HepG2 (cell line): ENCODE results near the gene VPREB3. TPM values are rescaled to one million over a fixed set of nuclear protein-coding genes. Genes with fewer than 3 reads are reported as not detected.

Experiments used
- ZFAT ChIP-seq: sonication (generic); formaldehyde crosslinking; conservative IDR thresholded peaks from 2 replicates; pipeline ENCODE4 v1.8.1; 2023; ENCODE audit warnings: missing genetic modification reagents, inconsistent platforms
- polyA plus RNA-seq, 8 experiments: library from polyadenylated mRNA; depleted of rRNA in 3 of 8; stranded (reverse) in 7 of 8; unstranded in 1 of 8; fragments of >200 nt; fragmentation: Illumina TruSeq in 4 of 8; extraction: Trizol in 4 of 8; gene quantifications; 2 replicates each; pipeline versions ENCODE4 v1.2.1 to v1.2.3, GENCODE V29; 2011 to 2016; ENCODE audit warnings: low read depth in 4 of 8, missing spikeins in 1 of 8, mixed read lengths in 1 of 8; ENCODE audit not compliant: insufficient read depth in 1 of 8
- total RNA-seq, 5 experiments: library from RNA; depleted of rRNA; stranded (reverse); fragments of >200 nt; fragmentation: Illumina TruSeq; extraction: Trizol; gene quantifications; 2 replicates each; pipeline ENCODE4 v1.2.3, GENCODE V29; 2016; ENCODE audit warnings: low read depth in 1 of 5
- TF ChIP-seq, protein P1 (sequence below): sonication (generic); formaldehyde crosslinking; IDR thresholded peaks from 2 replicates; pipeline ENCODE4 v1.4.0; 2020; ENCODE audit warnings: missing genetic modification reagents, mild to moderate bottlenecking, borderline replicate concordance
- TF ChIP-seq, protein P2 (sequence below), 2 experiments: fragments of 450-650 bp in 1 of 2; sonication (generic) in 1 of 2; formaldehyde crosslinking in 1 of 2; IDR thresholded peaks; 2 replicates each; pipeline versions ENCODE4 v1.6.1 to v1.8.0; 2016 to 2022; ENCODE audit warnings: antibody characterized with exemption in 1 of 2, mild to moderate bottlenecking in 1 of 2, missing genetic modification reagents in 1 of 2
- TF ChIP-seq, protein P3 (sequence below): IDR thresholded peaks from 2 replicates; pipeline ENCODE4 v1.4.0; 2020; ENCODE audit warnings: mild to moderate bottlenecking, missing genetic modification reagents

Gene VPREB3
- total and polyA plus RNA-seq, 2 of the 13 experiments (the other 11 are each of a cell fraction or from before 2014, with no cell fraction given): 0.22 TPM; not detected in 1

DNA sequence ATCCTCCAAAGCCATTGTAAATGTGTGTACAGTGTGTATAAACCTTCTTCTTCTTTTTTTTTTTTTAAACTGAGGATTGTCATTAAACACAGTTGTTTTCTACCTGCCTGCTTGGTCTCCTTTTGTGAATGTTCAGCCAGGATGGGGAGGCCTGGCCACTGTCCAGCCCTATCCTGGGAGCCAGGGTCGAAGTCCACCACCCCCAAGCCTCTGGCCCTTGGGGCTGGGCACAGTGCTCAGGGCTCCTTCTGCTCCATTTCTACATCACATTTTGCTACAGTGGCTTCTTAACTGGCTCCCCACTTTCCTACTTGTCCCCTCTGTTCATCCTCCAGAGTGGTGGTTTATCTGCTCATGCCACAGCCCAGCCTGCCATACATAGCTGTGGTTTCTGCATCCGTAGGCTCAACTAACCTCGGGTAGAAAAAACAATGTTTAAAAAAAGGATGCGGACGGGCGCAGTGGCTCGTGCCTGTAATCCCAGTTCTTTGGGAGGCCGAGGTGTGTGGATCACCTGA, 30.0 kb upstream of the VPREB3 start (continued):
- TF ChIP-seq, protein P1, sequence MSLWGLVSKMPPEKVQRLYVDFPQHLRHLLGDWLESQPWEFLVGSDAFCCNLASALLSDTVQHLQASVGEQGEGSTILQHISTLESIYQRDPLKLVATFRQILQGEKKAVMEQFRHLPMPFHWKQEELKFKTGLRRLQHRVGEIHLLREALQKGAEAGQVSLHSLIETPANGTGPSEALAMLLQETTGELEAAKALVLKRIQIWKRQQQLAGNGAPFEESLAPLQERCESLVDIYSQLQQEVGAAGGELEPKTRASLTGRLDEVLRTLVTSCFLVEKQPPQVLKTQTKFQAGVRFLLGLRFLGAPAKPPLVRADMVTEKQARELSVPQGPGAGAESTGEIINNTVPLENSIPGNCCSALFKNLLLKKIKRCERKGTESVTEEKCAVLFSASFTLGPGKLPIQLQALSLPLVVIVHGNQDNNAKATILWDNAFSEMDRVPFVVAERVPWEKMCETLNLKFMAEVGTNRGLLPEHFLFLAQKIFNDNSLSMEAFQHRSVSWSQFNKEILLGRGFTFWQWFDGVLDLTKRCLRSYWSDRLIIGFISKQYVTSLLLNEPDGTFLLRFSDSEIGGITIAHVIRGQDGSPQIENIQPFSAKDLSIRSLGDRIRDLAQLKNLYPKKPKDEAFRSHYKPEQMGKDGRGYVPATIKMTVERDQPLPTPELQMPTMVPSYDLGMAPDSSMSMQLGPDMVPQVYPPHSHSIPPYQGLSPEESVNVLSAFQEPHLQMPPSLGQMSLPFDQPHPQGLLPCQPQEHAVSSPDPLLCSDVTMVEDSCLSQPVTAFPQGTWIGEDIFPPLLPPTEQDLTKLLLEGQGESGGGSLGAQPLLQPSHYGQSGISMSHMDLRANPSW (CRISPR knock-in tag): no peak
- no peak for TF ChIP-seq ZFAT
- TF ChIP-seq, protein P2, sequence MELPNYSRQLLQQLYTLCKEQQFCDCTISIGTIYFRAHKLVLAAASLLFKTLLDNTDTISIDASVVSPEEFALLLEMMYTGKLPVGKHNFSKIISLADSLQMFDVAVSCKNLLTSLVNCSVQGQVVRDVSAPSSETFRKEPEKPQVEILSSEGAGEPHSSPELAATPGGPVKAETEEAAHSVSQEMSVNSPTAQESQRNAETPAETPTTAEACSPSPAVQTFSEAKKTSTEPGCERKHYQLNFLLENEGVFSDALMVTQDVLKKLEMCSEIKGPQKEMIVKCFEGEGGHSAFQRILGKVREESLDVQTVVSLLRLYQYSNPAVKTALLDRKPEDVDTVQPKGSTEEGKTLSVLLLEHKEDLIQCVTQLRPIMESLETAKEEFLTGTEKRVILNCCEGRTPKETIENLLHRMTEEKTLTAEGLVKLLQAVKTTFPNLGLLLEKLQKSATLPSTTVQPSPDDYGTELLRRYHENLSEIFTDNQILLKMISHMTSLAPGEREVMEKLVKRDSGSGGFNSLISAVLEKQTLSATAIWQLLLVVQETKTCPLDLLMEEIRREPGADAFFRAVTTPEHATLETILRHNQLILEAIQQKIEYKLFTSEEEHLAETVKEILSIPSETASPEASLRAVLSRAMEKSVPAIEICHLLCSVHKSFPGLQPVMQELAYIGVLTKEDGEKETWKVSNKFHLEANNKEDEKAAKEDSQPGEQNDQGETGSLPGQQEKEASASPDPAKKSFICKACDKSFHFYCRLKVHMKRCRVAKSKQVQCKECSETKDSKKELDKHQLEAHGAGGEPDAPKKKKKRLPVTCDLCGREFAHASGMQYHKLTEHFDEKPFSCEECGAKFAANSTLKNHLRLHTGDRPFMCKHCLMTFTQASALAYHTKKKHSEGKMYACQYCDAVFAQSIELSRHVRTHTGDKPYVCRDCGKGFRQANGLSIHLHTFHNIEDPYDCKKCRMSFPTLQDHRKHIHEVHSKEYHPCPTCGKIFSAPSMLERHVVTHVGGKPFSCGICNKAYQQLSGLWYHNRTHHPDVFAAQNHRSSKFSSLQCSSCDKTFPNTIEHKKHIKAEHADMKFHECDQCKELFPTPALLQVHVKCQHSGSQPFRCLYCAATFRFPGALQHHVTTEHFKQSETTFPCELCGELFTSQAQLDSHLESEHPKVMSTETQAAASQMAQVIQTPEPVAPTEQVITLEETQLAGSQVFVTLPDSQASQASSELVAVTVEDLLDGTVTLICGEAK (IDR thresholded peaks at IDR 0.05): no peak
- TF ChIP-seq, protein P2 (CRISPR knock-in tag; IDR thresholded peaks at IDR 0.05): 0 out of 2 replicates have a peak, but pooled peaks have one; percentile 2
- TF ChIP-seq, protein P3, sequence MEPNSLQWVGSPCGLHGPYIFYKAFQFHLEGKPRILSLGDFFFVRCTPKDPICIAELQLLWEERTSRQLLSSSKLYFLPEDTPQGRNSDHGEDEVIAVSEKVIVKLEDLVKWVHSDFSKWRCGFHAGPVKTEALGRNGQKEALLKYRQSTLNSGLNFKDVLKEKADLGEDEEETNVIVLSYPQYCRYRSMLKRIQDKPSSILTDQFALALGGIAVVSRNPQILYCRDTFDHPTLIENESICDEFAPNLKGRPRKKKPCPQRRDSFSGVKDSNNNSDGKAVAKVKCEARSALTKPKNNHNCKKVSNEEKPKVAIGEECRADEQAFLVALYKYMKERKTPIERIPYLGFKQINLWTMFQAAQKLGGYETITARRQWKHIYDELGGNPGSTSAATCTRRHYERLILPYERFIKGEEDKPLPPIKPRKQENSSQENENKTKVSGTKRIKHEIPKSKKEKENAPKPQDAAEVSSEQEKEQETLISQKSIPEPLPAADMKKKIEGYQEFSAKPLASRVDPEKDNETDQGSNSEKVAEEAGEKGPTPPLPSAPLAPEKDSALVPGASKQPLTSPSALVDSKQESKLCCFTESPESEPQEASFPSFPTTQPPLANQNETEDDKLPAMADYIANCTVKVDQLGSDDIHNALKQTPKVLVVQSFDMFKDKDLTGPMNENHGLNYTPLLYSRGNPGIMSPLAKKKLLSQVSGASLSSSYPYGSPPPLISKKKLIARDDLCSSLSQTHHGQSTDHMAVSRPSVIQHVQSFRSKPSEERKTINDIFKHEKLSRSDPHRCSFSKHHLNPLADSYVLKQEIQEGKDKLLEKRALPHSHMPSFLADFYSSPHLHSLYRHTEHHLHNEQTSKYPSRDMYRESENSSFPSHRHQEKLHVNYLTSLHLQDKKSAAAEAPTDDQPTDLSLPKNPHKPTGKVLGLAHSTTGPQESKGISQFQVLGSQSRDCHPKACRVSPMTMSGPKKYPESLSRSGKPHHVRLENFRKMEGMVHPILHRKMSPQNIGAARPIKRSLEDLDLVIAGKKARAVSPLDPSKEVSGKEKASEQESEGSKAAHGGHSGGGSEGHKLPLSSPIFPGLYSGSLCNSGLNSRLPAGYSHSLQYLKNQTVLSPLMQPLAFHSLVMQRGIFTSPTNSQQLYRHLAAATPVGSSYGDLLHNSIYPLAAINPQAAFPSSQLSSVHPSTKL: peak; percentile 37
